Measurements from ENCODE around the gene SARDH. TPM values are rescaled to one million over a fixed set of nuclear protein-coding genes. Genes with fewer than 3 reads are reported as not detected.

SARDH gene
- total and polyA plus RNA-seq, 9 of the 15 experiments (the other 6 are each of a cell fraction or from before 2014, with no cell fraction given), result 0.14 TPM; not detected in 8

DNA sequence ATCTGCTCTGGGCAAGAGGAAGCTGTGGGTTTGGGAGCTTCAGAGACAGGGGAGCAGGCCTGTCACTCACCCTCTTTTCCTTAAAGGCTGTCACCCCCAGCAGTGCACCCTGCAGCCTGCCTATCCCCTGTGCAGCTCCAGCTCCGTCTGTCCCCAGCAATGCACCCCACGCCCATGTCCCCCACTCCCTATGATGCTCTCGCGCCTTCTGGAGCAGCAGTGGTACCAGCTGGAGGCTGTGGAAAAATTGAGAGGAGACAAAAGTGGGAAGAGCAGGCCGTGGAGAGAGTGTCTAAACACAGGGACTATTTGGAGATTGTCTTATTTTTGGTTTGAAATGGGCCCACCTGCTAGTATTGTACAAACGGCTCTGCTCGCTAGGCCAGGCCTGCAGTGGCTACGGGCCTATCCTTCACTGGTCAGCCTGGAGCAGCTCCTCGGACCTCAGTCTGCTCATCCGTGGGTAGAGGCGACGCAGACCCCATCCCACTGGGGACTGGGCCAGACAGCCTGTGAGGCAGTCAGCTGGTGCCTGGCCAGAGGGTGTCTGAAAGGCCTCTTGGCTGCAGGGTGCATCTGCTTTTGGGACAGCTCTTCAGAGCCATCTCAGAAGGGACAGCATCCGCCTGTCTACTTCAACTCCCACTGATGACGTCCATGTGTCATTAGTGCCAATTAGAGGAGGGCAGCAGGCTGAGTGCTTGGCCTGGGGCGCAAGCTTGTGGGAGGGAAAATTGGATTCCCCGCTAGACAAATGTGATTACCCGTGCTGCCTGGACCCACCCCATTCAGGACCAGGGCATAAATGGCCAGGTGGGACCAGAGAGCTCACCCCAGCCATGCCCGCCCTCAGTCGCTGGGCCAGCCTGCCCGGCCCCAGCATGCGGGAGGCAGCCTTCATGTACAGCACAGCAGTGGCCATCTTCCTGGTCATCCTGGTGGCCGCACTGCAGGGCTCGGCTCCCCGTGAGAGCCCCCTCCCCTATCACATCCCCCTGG lies 102.3 kb downstream of the SARDH start, which contains the start of gene DBH:
TSS of gene DBH (plus strand) at position 831 of the 999 bp plus-strand sequence. CDS start at position 840, 9 bp downstream.
- BruUV-seq (replicated peaks), result no TSS peak
- FAIRE-seq, result no peak
- H3K79me2 ChIP-seq (ENCODE audit: control insufficient read depth, insufficient read depth, low read length), result no peaks in the 10 kb centered on the region
- H3K9ac ChIP-seq (ENCODE audit: insufficient read depth in 1 of 2, low read depth in 2 of 2, low read length in 2 of 2), result no peak within 1 kb of the TSS
- no peak for DNase-seq (ENCODE audit: extremely low read depth in 1 of 4, low spot score in 3 of 4)
- H2AFZ ChIP-seq (ENCODE audit: low read depth, low read length), result no peak within 1 kb of the TSS
- no peak within 1 kb of the TSS for H3K4me2 ChIP-seq (ENCODE audit: insufficient read depth, low read length)
- no peak within 1 kb of the TSS for H3K4me3 ChIP-seq
- 1% methylated on average over 24 of the region's 24 CpGs for WGBS (ENCODE audit: insufficient coverage, low coverage, missing lambda C conversion rate)
- CTCF ChIA-PET (ENCODE audit: low intra/inter-chr PET ratio), result no interaction called here
- H3K9me3 ChIP-seq (replicated peaks; ENCODE audit: control insufficient read depth, insufficient read depth, low read depth, low read length), result no peaks in the 10 kb centered on the region
- TF ChIP-seq, protein P1, sequence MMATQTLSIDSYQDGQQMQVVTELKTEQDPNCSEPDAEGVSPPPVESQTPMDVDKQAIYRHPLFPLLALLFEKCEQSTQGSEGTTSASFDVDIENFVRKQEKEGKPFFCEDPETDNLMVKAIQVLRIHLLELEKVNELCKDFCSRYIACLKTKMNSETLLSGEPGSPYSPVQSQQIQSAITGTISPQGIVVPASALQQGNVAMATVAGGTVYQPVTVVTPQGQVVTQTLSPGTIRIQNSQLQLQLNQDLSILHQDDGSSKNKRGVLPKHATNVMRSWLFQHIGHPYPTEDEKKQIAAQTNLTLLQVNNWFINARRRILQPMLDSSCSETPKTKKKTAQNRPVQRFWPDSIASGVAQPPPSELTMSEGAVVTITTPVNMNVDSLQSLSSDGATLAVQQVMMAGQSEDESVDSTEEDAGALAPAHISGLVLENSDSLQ (IDR thresholded peaks at IDR 0.05), result 0 out of 2 replicates have a peak, but pooled peaks have one; percentile 16
- TF ChIP-seq ZBED1 (IDR thresholded peaks at IDR 0.05), result no peak
- no peaks in the 10 kb centered on the region for H3K9me1 ChIP-seq (ENCODE audit: control insufficient read depth, insufficient read depth, low read length)
- H3K4me1 ChIP-seq (replicated peaks in 1 of 2; ENCODE audit: control insufficient read depth in 2 of 2, insufficient read depth in 2 of 2, low read length in 2 of 2), result peaks cover 0 to 8% of the 10 kb centered on the region in 2 experiments; a peak in 3 of 5 replicates
- peaks cover 8% of the 10 kb centered on the region for H4K20me1 ChIP-seq (replicated peaks; ENCODE audit: control insufficient read depth, insufficient read depth, low read length)
- ATAC-seq, result no peak
- POLR2A ChIA-PET, result interaction anchor here (0.6 to 1.1 kb wide), 3 partner anchors 9 to 105 kb away, joined by 3 to 4 read pairs (median 4); no protein-coding TSS in a partner anchor
- H3K27ac ChIP-seq (ENCODE audit: extremely low read depth, low read depth, low read length), result no peak within 1 kb of the TSS
- in situ Hi-C loops (cut with MboI), result no loop called here
- H3K27me3 ChIP-seq (ENCODE audit: control insufficient read depth in 2 of 2, insufficient read depth in 2 of 2, low read length in 2 of 2), result peaks cover 0 to 80% of the 10 kb centered on the region in 2 experiments; a peak in 3 of 5 replicates
- intact Hi-C loops (cut with micrococcal nuclease), result no loop called here
- H3K36me3 ChIP-seq (ENCODE audit: control insufficient read depth, insufficient read depth, low read length), result no peaks in the 10 kb centered on the region
